Urothelium cell line (cell line): ENCODE data around the gene MINAR2.

Experiments
- DNase-seq: peaks from one replicate; pipeline ENCODE4 v3.0.0; 2011; ENCODE audit warnings: low spot score, mixed read lengths
- FAIRE-seq: peaks from 2 replicates; lab custom pipeline; 2011; peaks lifted over from hg19 to GRCh38; lab: Jason Lieb, UNC

The MINAR2 gene

GRCh38 chr5:129771058-129771838, 23.4 kb downstream of the MINAR2 start:
- FAIRE-seq (peak; percentile 85), DNase-seq (peak; percentile 56)

DNA sequence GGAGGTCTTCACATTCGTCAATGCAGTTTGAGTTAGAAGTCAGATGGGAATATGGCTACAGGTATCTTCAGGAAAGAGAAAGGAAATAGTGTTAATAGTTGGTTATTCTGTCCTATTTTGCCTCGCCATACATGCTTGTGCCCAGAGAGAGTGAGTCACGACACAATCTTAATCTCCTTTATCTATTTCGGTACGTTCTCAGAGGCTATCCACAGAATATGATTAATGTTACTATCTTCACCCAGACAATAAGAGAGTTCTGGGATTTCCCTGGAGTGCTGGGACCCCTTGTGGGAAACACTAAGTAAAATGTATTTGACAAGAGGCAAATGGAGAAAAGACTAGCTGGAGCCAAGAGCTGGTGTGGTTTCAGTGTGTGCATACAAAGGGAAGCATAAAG, 25.5 kb downstream of the MINAR2 start:
- FAIRE-seq = no peak
- DNase-seq = no peak

- no peak for DNase-seq
- no peak for FAIRE-seq
These were observed 33.7 kb downstream of the MINAR2 start for GRCh38 chr5:129781594-129781993.

DNA sequence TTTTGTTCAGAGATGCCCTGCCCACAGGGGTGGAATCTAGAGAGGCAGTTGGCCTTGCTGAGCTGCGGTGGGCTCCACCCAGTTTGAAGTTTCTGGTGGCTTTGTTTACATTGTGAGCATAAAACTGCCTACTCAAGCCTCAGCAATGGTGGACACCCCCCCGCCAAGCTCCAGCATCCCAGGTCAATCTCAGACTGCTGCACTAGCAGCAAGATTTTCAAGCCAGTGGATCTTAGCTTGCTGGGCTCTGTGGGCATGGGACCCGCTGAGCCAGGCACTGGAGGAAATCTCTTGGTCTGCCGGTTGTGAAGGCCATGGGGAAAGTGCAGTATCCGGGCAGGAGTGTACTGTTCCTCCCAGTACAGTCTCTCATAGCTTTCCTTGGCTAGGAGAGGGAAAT, 55.5 kb downstream of the MINAR2 start:
- FAIRE-seq = no peak

DNA sequence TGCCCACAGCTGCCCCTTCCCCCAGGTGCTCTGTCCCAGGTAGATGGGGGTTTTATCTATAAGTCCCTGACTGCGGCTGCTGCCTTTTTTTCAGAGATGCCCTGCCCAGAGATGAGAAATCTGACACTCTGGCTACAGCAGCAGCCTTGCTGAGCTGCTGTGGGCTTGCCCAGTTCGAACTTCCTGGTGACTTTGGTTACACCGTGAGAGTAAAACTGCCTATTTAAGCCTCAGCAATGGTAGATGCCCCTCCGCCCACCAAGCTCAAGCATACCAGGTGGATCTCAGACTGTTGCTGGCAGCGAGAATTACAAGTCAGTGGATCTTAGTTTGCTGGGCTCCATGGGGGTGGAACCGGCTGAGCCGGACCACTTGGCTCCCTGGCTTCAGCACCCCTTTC, 56.8 kb downstream of the MINAR2 start:
- DNase-seq = no peak
- no peak for FAIRE-seq

More for the DNA sequence above, 55.5 kb downstream of the MINAR2 start:
- no peak for DNase-seq

DNA sequence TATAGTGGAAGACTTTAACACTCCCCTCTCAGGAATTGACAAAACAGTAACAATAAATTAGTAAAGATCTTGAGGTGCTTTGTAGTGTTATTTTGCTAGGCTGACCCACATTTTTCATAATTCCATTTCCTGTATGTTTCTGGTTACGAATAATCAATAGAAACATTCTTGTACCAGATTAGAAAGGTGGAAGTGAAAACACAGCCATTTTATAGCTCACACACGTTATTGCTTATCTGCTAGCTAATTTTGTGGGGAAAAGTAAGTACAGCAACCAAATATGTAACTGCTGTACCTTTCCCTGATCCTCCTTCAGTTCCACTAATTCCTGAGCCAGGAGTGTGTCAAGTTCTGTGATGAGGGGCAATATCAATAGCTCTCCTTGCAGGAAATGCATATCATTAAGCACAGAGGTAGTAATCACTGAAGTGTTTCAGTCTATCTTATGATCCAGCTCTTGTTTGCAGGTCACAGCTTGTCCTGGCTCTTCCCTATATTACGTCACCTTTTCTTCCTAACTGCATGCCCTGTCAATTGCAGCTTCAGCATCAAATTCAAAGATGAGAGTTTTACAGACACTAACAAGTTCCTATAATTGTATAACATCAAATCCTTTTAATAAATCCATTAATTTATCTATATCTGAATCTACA, 59.4 kb downstream of the MINAR2 start:
- no peak for DNase-seq
- FAIRE-seq = no peak
